H54 (cell line): Measurements from ENCODE around the gene IL20.

Source experiments
- DNase-seq: peaks from one replicate; pipeline ENCODE4 v3.0.0; 2011; ENCODE audit warnings: low spot score, mixed read lengths; ENCODE audit not compliant: insufficient read length
- FAIRE-seq: peaks from 3 replicates; lab custom pipeline; 2011; peaks lifted over from hg19 to GRCh38; lab: Jason Lieb, UNC
- POLR2A ChIP-seq: IDR thresholded peaks from 2 replicates; pipeline ENCODE4 v1.6.1; 2011; ENCODE audit warnings: low read depth, mild to moderate bottlenecking, low read length

IL20 gene

GRCh38 chr1:206864939-206865671 is at the start of gene IL20:
IL20 (plus strand) TSS chr1:206865623; CDS start chr1:206865853, 230 bp downstream.
- peak; percentile 27 for FAIRE-seq
- TF ChIP-seq POLR2A, result no peak
- peak; percentile 47 for DNase-seq

GRCh38 chr1:206816390-206817287 is 48.8 kb upstream of the IL20 start:
- no peak for TF ChIP-seq POLR2A
- no peak for FAIRE-seq

GRCh38 chr1:206821493-206821892 is 43.9 kb upstream of the IL20 start:
- TF ChIP-seq POLR2A, result no peak
- no peak for FAIRE-seq
- DNase-seq, result no peak

More at GRCh38 chr1:206816390-206817287, 48.8 kb upstream of the IL20 start:
- no peak for DNase-seq

GRCh38 chr1:206823727-206824126 is 41.7 kb upstream of the IL20 start:
- FAIRE-seq, result no peak
- no peak for TF ChIP-seq POLR2A

GRCh38 chr1:206824331-206824730 is 41.1 kb upstream of the IL20 start:
- no peak for FAIRE-seq
- DNase-seq, result no peak
- no peak for TF ChIP-seq POLR2A

More at GRCh38 chr1:206823727-206824126, 41.7 kb upstream of the IL20 start:
- DNase-seq, result no peak

GRCh38 chr1:206826394-206826793 is 39.0 kb upstream of the IL20 start:
- TF ChIP-seq POLR2A, result no peak
- DNase-seq (no peak), FAIRE-seq (no peak)

- DNase-seq, result no peak
- no peak for FAIRE-seq
- no peak for TF ChIP-seq POLR2A
Observed at GRCh38 chr1:206828061-206828460, 37.4 kb upstream of the IL20 start.

- FAIRE-seq (no peak), DNase-seq (no peak)
- TF ChIP-seq POLR2A, result no peak
Observed at GRCh38 chr1:206828765-206829164, 36.7 kb upstream of the IL20 start.

- DNase-seq (no peak), FAIRE-seq (no peak)
- TF ChIP-seq POLR2A, result no peak
Observed at GRCh38 chr1:206829282-206829681, 36.1 kb upstream of the IL20 start.

- DNase-seq (no peak), FAIRE-seq (no peak)
- no peak for TF ChIP-seq POLR2A
Observed at GRCh38 chr1:206829875-206830274, 35.5 kb upstream of the IL20 start.

- FAIRE-seq (no peak), DNase-seq (no peak)
- no peak for TF ChIP-seq POLR2A
Observed at GRCh38 chr1:206831650-206832049, 33.8 kb upstream of the IL20 start.

- no peak for TF ChIP-seq POLR2A
- no peak for DNase-seq
- FAIRE-seq, result no peak
Observed at GRCh38 chr1:206832352-206832880, 33.0 kb upstream of the IL20 start.

GRCh38 chr1:206833106-206833680 is 32.2 kb upstream of the IL20 start:
- no peak for TF ChIP-seq POLR2A
- DNase-seq (no peak), FAIRE-seq (no peak)

GRCh38 chr1:206833801-206834200 is 31.6 kb upstream of the IL20 start:
- DNase-seq (no peak), FAIRE-seq (no peak)
- TF ChIP-seq POLR2A, result no peak

GRCh38 chr1:206834217-206834616 is 31.2 kb upstream of the IL20 start:
- FAIRE-seq, result no peak
- DNase-seq, result no peak

More at GRCh38 chr1:206834217-206834616, 31.2 kb upstream of the IL20 start:
- TF ChIP-seq POLR2A, result no peak
